Neural progenitor cell (in vitro differentiated cells): ENCODE results near the gene TUT1. TPM values are rescaled to one million over a fixed set of nuclear protein-coding genes. Genes with fewer than 3 reads are reported as not detected.
"Not testable (repeated sequence)": the region's sequence is repeated elsewhere in the genome, so short reads cannot be mapped to it uniquely, and the experiment has no call there.

Source experiments
- DNase-seq: peaks from one replicate; pipeline ENCODE4 v3.0.0-alpha.2; 2016; ENCODE audit warnings: low spot score
- H2AFZ ChIP-seq: fragments of 200-600 bp; sonication (generic); replicated peaks from 2 replicates; pipeline ENCODE4 v1.6.1; 2016; ENCODE audit warnings: antibody characterized with exemption
- H3F3A ChIP-seq: fragments of 200-600 bp; sonication (generic); 2 replicates; pipeline ENCODE4 v1.6.1; 2016; ENCODE audit warnings: antibody characterized with exemption, low read depth
- H3K27ac ChIP-seq: fragments of 200-600 bp; sonication (generic); 2 replicates; pipeline ENCODE4 v1.5.1; 2016; ENCODE audit warnings: mild to moderate bottlenecking
- H3K27me3 ChIP-seq: fragments of 200-600 bp; sonication (generic); 2 replicates; pipeline ENCODE4 v1.6.1; 2016; ENCODE audit warnings: mild to moderate bottlenecking, moderate library complexity
- H3K36me3 ChIP-seq: fragments of 200-600 bp; sonication (generic); 2 replicates; pipeline ENCODE4 v1.5.1; 2016
- H3K4me1 ChIP-seq: fragments of 200-600 bp; sonication (generic); 2 replicates; pipeline ENCODE4 v1.6.1; 2016; ENCODE audit warnings: mixed run types
- H3K4me2 ChIP-seq: fragments of 200-600 bp; sonication (generic); 2 replicates; pipeline ENCODE4 v1.6.1; 2016
- H3K4me3 ChIP-seq: fragments of 200-600 bp; sonication (generic); 2 replicates; pipeline ENCODE4 v1.5.1; 2016
- H3K79me2 ChIP-seq: fragments of 200-600 bp; sonication (generic); 2 replicates; pipeline ENCODE4 v1.6.1; 2016; ENCODE audit warnings: low read depth
- H3K9ac ChIP-seq: fragments of 200-600 bp; sonication (generic); 2 replicates; pipeline ENCODE4 v1.6.1; 2016
- H3K9me3 ChIP-seq: fragments of 200-600 bp; sonication (generic); 2 replicates; pipeline ENCODE4 v1.5.1; 2016; ENCODE audit warnings: low read depth
- H4K20me1 ChIP-seq: fragments of 200-600 bp; sonication (generic); 2 replicates; pipeline ENCODE4 v1.6.1; 2016; ENCODE audit warnings: low read depth
- H3K27ac Mint-ChIP-seq: 3 replicates; pipeline ENCODE4 v1.8.0; 2021; ENCODE audit warnings: mixed read lengths
- H3K27me3 Mint-ChIP-seq: 2 replicates; pipeline ENCODE4 v1.8.0; 2022; ENCODE audit warnings: low read depth, mild to moderate bottlenecking, inconsistent platforms, moderate library complexity, mixed read lengths; ENCODE audit not compliant: insufficient read depth
- H3K36me3 Mint-ChIP-seq: 3 replicates; pipeline ENCODE4 v1.8.0; 2021; ENCODE audit warnings: mixed read lengths
- H3K4me1 Mint-ChIP-seq: 3 replicates; pipeline ENCODE4 v1.8.0; 2021; ENCODE audit warnings: mixed read lengths
- H3K4me3 Mint-ChIP-seq: 3 replicates; pipeline ENCODE4 v1.8.0; 2021; ENCODE audit warnings: mild to moderate bottlenecking, moderate library complexity, mixed read lengths
- H3K9me3 Mint-ChIP-seq: 3 replicates; pipeline ENCODE4 v1.8.0; 2020; ENCODE audit warnings: mixed read lengths
- CTCF ChIP-seq: fragments of 200-600 bp; sonication (generic); IDR thresholded peaks from 2 replicates; pipeline ENCODE4 v1.5.1; 2017; ENCODE audit warnings: antibody characterized with exemption, mild to moderate bottlenecking
- EZH2 ChIP-seq: fragments of 200-600 bp; sonication (generic); IDR thresholded peaks from 2 replicates; pipeline ENCODE4 v1.6.1; 2017; ENCODE audit warnings: antibody characterized with exemption, mild to moderate bottlenecking, moderate library complexity
- EZH2phosphoT487 ChIP-seq: fragments of 200-600 bp; sonication (generic); IDR thresholded peaks from 2 replicates; pipeline ENCODE4 v1.6.1; 2017; ENCODE audit warnings: antibody characterized with exemption
- total RNA-seq: library from RNA; depleted of rRNA; stranded (reverse); fragments of >200 nt; gene quantifications from 2 replicates; pipeline ENCODE4 v1.2.3, GENCODE V29; 2015; ENCODE audit warnings: low replicate concordance

Gene TUT1
- total RNA-seq, 1 donor from 2014 or later, result 4.8 TPM

- H3K4me3 ChIP-seq, result no peak overlapping the region
- H4K20me1 ChIP-seq, result peaks cover 5% of the 10 kb centered on the region
- no peak overlapping the region for H3K4me2 ChIP-seq
- H3K27ac ChIP-seq, result no peak overlapping the region
- H3K27ac Mint-ChIP-seq, result no peak overlapping the region
- H3K36me3 ChIP-seq, result no peaks in the 10 kb centered on the region
- H3K4me1 ChIP-seq, result peaks cover 6% of the 10 kb centered on the region
- DNase-seq, result no peak
- H3K9me3 ChIP-seq, result no peaks in the 10 kb centered on the region
- peaks cover 20% of the 10 kb centered on the region for H3K79me2 ChIP-seq
- H3K36me3 Mint-ChIP-seq, result peaks cover 12% of the 10 kb centered on the region
- TF ChIP-seq EZH2 (no peak), CTCF (peak; percentile 42), EZH2phosphoT487 (no peak)
- H3F3A ChIP-seq, result peaks cover 45% of the 10 kb centered on the region
- no peak overlapping the region for H2AFZ ChIP-seq
- H3K27me3 Mint-ChIP-seq, result no peaks in the 10 kb centered on the region
- no peaks in the 10 kb centered on the region for H3K9me3 Mint-ChIP-seq
- H3K4me3 Mint-ChIP-seq, result peak overlapping the region; percentile 92
- H3K9ac ChIP-seq, result no peak overlapping the region
- peaks cover 24% of the 10 kb centered on the region for H3K4me1 Mint-ChIP-seq
- H3K27me3 ChIP-seq, result no peaks in the 10 kb centered on the region
Measured at GRCh38 chr11:62588966-62589637, 2.2 kb downstream of the TUT1 start.

GRCh38 chr11:62585356-62585755 is 6.0 kb downstream of the TUT1 start:
- not testable (repeated sequence) for H3K9me3 Mint-ChIP-seq, H2AFZ ChIP-seq, H3K4me1 Mint-ChIP-seq, H3K4me3 Mint-ChIP-seq, H3K9me3 ChIP-seq, H3K9ac ChIP-seq, H3K27me3 ChIP-seq, H3K4me3 ChIP-seq, H3K36me3 ChIP-seq, H3K4me2 ChIP-seq, H3K27me3 Mint-ChIP-seq, H4K20me1 ChIP-seq, DNase-seq, H3K27ac ChIP-seq, H3K27ac Mint-ChIP-seq, H3K4me1 ChIP-seq
- H3K36me3 Mint-ChIP-seq, result peaks cover 19% of the 10 kb centered on the region
- peaks cover 24% of the 10 kb centered on the region for H3K79me2 ChIP-seq
- peaks cover 15% of the 10 kb centered on the region for H3F3A ChIP-seq

- H3K4me1 Mint-ChIP-seq, H3F3A ChIP-seq, H3K27me3 ChIP-seq, H3K4me3 ChIP-seq, H3K4me2 ChIP-seq, H3K9me3 Mint-ChIP-seq, H4K20me1 ChIP-seq, H2AFZ ChIP-seq, H3K27me3 Mint-ChIP-seq, H3K9ac ChIP-seq, H3K27ac Mint-ChIP-seq, H3K9me3 ChIP-seq, H3K4me1 ChIP-seq, H3K4me3 Mint-ChIP-seq, H3K36me3 ChIP-seq, H3K27ac ChIP-seq, DNase-seq: not testable (repeated sequence)
- H3K79me2 ChIP-seq, result peaks cover 17% of the 10 kb centered on the region
- H3K36me3 Mint-ChIP-seq, result peaks cover 19% of the 10 kb centered on the region
Measured at GRCh38 chr11:62581735-62582134, 9.6 kb downstream of the TUT1 start.

DNA sequence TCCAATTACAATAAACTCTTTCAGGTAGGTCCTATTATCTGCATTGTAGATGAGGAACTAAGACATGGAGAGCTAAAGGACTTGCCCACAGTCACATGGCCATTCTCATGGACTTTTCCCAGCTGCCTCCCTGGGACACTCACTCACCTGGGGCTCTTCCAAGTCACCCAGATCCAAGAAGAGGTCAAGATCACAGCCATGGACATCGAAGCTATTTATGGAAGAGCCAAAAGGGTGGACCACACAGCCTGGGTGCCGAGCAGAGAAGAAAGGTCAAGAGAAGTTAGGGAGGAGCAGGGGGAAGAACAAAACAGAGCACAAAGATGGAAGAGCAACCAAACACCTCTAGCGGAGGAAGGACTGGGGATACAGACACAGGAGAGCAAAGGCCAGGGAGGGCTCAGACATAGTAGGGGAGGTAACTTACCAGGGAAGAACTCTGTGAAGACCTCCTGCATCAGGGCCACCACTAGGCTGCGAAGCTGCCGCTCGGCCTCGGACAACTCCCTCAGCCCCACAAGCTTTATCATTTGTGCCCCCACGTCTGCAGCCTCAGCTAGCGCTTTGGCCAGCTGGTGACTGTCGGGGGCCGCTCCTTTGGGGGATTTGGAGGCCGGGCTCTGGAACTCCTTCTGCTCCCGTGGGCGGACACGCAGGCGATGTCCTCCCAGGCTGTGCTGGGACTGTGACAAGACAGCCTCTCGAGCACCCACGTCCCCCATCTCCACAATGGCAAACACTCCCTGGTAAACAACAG is 10.2 kb downstream of the TUT1 start:
- H3K4me1 Mint-ChIP-seq, result no peaks in the 10 kb centered on the region
- H3K36me3 Mint-ChIP-seq, result peaks cover 17% of the 10 kb centered on the region
- no peak for DNase-seq

More for the DNA sequence above, 10.2 kb downstream of the TUT1 start:
- Histone ChIP-seq H3K9me3 (no peaks in the 10 kb centered on the region), H3K36me3 (no peaks in the 10 kb centered on the region), H3F3A (no peaks in the 10 kb centered on the region), H3K27ac (no peak overlapping the region), H3K4me2 (no peak overlapping the region), H3K27me3 (no peaks in the 10 kb centered on the region), H2AFZ (no peak overlapping the region), H3K79me2 (peaks cover 14% of the 10 kb centered on the region), H4K20me1 (no peaks in the 10 kb centered on the region), H3K9ac (no peak overlapping the region), H3K4me3 (no peak overlapping the region), H3K4me1 (no peaks in the 10 kb centered on the region)
- no peak for TF ChIP-seq EZH2phosphoT487
- TF ChIP-seq EZH2, result no peak
- TF ChIP-seq CTCF, result no peak
- Mint-ChIP-seq H3K27me3 (no peaks in the 10 kb centered on the region), H3K4me3 (no peak overlapping the region), H3K9me3 (no peaks in the 10 kb centered on the region), H3K27ac (no peak overlapping the region)
